Vagina (tissue), 2 donors: ENCODE measurements around the gene NINL. TPM values are rescaled to one million over a fixed set of nuclear protein-coding genes. Genes with fewer than 3 reads are reported as not detected.

Experiments used
- DNase-seq, 2 donors: peaks; one replicate each; pipeline ENCODE4 v3.0.0-alpha.2; 2017; ENCODE audit errors: extremely low spot score in 2 of 2
- H3K27ac ChIP-seq: fragments of 200-600 bp; sonication (generic); one replicate; pipeline ENCODE4 v1.5.1; 2019
- H3K27me3 ChIP-seq: fragments of 200-600 bp; sonication (generic); one replicate; pipeline ENCODE4 v1.5.1; 2019
- H3K36me3 ChIP-seq, 2 donors: fragments of 200-600 bp; sonication (generic); one replicate each; pipeline ENCODE4 v1.5.1; 2017 to 2019
- H3K4me1 ChIP-seq: fragments of 200-600 bp; sonication (generic); one replicate; pipeline ENCODE4 v1.5.1; 2019
- H3K4me3 ChIP-seq, 2 donors: fragments of 200-600 bp; sonication (generic); 1 replicate in 1 of 2; 2 replicates in 1 of 2; pipeline ENCODE4 v1.5.1; 2016 to 2019
- H3K9me3 ChIP-seq: fragments of 200-600 bp; sonication (generic); one replicate; pipeline ENCODE4 v1.5.1; 2019
- POLR2A ChIP-seq, 2 donors: fragments of 450-650 bp; IDR thresholded peaks; one replicate each; pipeline ENCODE4 v1.6.1; 2017; ENCODE audit warnings: antibody characterized with exemption in 2 of 2, mild to moderate bottlenecking in 2 of 2, moderate library complexity in 2 of 2
- POLR2AphosphoS5 ChIP-seq, 2 donors: sonication (generic); formaldehyde crosslinking; IDR thresholded peaks; one replicate each; pipeline ENCODE4 v1.9.0; 2017; ENCODE audit warnings: antibody characterized with exemption in 2 of 2, mild to moderate bottlenecking in 2 of 2, low read depth in 1 of 2; ENCODE audit not compliant: insufficient read depth in 1 of 2
- intact Hi-C: fragments of 100-400 bp; cut with DNase I; formaldehyde crosslinking; loops from one replicate; pipeline ENCODE4 v1.15.1; 2023
- total RNA-seq: library from RNA; depleted of rRNA; stranded (reverse); fragments of >200 nt; gene quantifications from one replicate; pipeline ENCODE4 v1.2.3, GENCODE V29; 2016
- TF ChIP-seq, protein P1 (sequence below), 3 experiments: fragments of 450-650 bp in 2 of 3; fragments of 200-600 bp in 1 of 3; sonication (generic) in 1 of 3; IDR thresholded peaks; one replicate each; pipeline ENCODE4 v1.5.1; 2017 to 2019; ENCODE audit warnings: antibody characterized with exemption in 3 of 3, mild to moderate bottlenecking in 2 of 3, moderate library complexity in 2 of 3

The NINL gene
- total RNA-seq, 1 donor from 2014 or later, result 11.5 TPM

DNA sequence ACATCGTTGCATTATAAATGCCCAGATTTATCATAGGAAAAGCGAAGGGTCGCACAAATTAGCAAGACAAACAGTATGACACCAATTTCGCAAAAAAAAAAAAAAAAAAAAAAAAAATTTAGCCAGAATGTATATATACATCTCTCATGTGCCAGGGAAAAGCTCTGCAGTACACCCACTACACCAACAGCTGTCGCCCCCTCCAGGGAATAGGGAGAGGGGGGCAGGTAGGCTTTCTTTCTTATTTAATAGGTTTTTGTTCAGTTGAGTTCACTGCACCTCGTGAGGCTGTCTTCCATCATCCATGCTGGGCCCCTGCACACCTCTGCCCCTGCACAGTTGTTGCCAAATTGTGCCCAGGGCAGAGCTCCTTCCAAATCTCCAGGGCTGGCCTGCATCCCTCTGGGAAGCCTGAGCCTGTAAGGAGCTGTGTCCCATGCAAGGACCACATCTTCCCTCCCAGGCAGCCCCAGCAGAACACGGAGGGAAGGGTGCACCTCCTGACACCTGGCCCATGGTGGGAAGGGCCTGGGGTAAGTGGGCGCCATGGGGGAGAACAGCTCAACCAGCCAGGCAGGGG lies 85.4 kb downstream of the NINL start:
- intact Hi-C loops, result no loop called here
- H3K4me3 ChIP-seq, result no peak overlapping the region
- no peak for TF ChIP-seq POLR2A (IDR thresholded peaks at IDR 0.05)
- TF ChIP-seq POLR2AphosphoS5 (IDR thresholded peaks at IDR 0.05; ENCODE audit: insufficient read depth in 1 of 2, low read depth in 1 of 2), result no peak
- TF ChIP-seq, protein P1, sequence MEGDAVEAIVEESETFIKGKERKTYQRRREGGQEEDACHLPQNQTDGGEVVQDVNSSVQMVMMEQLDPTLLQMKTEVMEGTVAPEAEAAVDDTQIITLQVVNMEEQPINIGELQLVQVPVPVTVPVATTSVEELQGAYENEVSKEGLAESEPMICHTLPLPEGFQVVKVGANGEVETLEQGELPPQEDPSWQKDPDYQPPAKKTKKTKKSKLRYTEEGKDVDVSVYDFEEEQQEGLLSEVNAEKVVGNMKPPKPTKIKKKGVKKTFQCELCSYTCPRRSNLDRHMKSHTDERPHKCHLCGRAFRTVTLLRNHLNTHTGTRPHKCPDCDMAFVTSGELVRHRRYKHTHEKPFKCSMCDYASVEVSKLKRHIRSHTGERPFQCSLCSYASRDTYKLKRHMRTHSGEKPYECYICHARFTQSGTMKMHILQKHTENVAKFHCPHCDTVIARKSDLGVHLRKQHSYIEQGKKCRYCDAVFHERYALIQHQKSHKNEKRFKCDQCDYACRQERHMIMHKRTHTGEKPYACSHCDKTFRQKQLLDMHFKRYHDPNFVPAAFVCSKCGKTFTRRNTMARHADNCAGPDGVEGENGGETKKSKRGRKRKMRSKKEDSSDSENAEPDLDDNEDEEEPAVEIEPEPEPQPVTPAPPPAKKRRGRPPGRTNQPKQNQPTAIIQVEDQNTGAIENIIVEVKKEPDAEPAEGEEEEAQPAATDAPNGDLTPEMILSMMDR (IDR thresholded peaks at IDR 0.05), result no peak
- no peaks in the 10 kb centered on the region for H3K27me3 ChIP-seq
- no peaks in the 10 kb centered on the region for H3K4me1 ChIP-seq
- H3K9me3 ChIP-seq, result no peaks in the 10 kb centered on the region
- H3K36me3 ChIP-seq, result peaks cover 0 to 6% of the 10 kb centered on the region in 2 donors
- no peak overlapping the region for H3K27ac ChIP-seq
- no peak for DNase-seq

DNA sequence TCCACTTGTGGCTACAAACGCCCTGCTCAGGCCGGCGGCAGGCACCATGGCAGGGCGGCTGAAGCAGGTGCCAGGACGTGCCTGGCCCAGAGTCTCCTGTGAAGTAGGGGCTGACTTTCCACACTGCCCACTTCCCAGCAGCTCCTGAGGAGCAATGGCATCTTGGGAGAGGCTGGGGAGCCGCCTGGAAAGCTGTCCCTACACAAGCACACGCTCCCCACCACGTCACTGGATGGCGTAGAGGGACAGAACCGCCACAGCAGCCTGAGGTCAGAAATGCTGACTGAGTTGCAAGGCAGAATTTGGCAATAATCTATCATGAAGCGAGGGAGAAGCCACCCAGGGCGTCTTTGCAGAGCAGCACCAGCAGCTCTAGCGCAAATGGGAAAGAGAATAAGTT lies 86.3 kb downstream of the NINL start:
- Histone ChIP-seq H3K27ac (no peak overlapping the region), H3K9me3 (no peaks in the 10 kb centered on the region), H3K36me3 (peaks cover 0 to 6% of the 10 kb centered on the region in 2 donors), H3K4me1 (no peaks in the 10 kb centered on the region), H3K27me3 (no peaks in the 10 kb centered on the region), H3K4me3 (no peak overlapping the region)
- intact Hi-C loops, result no loop called here
- TF ChIP-seq, protein P1 (IDR thresholded peaks at IDR 0.05), result no peak
- TF ChIP-seq POLR2A (IDR thresholded peaks at IDR 0.05) (no peak), POLR2AphosphoS5 (IDR thresholded peaks at IDR 0.05; ENCODE audit: insufficient read depth in 1 of 2, low read depth in 1 of 2) (no peak)
- no peak for DNase-seq

DNA sequence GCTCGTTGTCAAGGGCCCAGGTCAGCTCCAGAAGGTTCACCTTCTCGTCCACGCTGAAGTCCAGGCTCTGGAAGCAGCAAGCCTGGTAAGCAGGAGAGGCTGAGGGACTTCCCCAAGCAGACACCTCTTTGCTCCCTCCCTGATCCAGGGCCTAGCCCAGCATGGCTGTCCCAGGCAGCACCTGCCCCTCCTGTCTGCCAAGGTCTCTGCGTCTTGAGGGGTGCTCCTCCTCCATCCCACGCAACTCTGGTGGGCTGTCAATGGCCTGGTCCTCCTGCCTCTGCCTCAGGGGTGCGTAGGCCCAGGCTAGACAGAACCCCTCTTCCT lies 87.1 kb downstream of the NINL start:
- H3K4me1 ChIP-seq, result no peaks in the 10 kb centered on the region
- no peak for DNase-seq
- intact Hi-C loops, result no loop called here
- no peak overlapping the region for H3K27ac ChIP-seq
- no peaks in the 10 kb centered on the region for H3K27me3 ChIP-seq
- TF ChIP-seq, protein P1 (IDR thresholded peaks at IDR 0.05), result no peak
- TF ChIP-seq POLR2A (IDR thresholded peaks at IDR 0.05) (no peak), POLR2AphosphoS5 (IDR thresholded peaks at IDR 0.05; ENCODE audit: insufficient read depth in 1 of 2, low read depth in 1 of 2) (no peak)
- no peaks in the 10 kb centered on the region for H3K9me3 ChIP-seq
- H3K36me3 ChIP-seq, result peaks cover 0 to 6% of the 10 kb centered on the region in 2 donors
- H3K4me3 ChIP-seq, result no peak overlapping the region

GRCh38 chr20:25497586-25498279 lies 87.6 kb downstream of the NINL start:
- no peaks in the 10 kb centered on the region for H3K9me3 ChIP-seq
- no peak for TF ChIP-seq POLR2AphosphoS5 (IDR thresholded peaks at IDR 0.05; ENCODE audit: insufficient read depth in 1 of 2, low read depth in 1 of 2)
- no peak for TF ChIP-seq POLR2A (IDR thresholded peaks at IDR 0.05)
- TF ChIP-seq, protein P1 (IDR thresholded peaks at IDR 0.05), result no peak
- H3K4me3 ChIP-seq, result no peak overlapping the region
- DNase-seq, result no peak
- no peaks in the 10 kb centered on the region for H3K4me1 ChIP-seq
- intact Hi-C loops, result no loop called here
- peaks cover 0 to 2% of the 10 kb centered on the region in 2 donors for H3K36me3 ChIP-seq
- no peak overlapping the region for H3K27ac ChIP-seq
- no peaks in the 10 kb centered on the region for H3K27me3 ChIP-seq

GRCh38 chr20:25496968-25497401 lies 88.3 kb downstream of the NINL start:
- no peaks in the 10 kb centered on the region for H3K36me3 ChIP-seq
- no peaks in the 10 kb centered on the region for H3K4me1 ChIP-seq
- no peak for TF ChIP-seq POLR2A (IDR thresholded peaks at IDR 0.05)
- TF ChIP-seq, protein P1 (IDR thresholded peaks at IDR 0.05), result no peak
- TF ChIP-seq POLR2AphosphoS5 (IDR thresholded peaks at IDR 0.05; ENCODE audit: insufficient read depth in 1 of 2, low read depth in 1 of 2), result no peak
- no peak for DNase-seq
- H3K27me3 ChIP-seq, result no peaks in the 10 kb centered on the region
- H3K4me3 ChIP-seq, result no peak overlapping the region
- no peak overlapping the region for H3K27ac ChIP-seq
- H3K9me3 ChIP-seq, result no peaks in the 10 kb centered on the region
- intact Hi-C loops, result no loop called here
